Brain microvascular endothelial cell (primary cell): ENCODE results near the gene TMCO4.

Source experiments
- DNase-seq: peaks from one replicate; pipeline ENCODE4 v3.0.0-alpha.2; 2020
- H3K27ac ChIP-seq: fragments of 250-450 bp; sonication (Bioruptor Pico); 2 replicates; pipeline ENCODE4 v1.5.1; 2020; ENCODE audit warnings: mild to moderate bottlenecking, moderate library complexity
- H3K27me3 ChIP-seq: fragments of 250-450 bp; sonication (Bioruptor Pico); replicated peaks from 2 replicates; pipeline ENCODE4 v1.5.1; 2020; ENCODE audit warnings: mild to moderate bottlenecking
- H3K36me3 ChIP-seq: fragments of 250-450 bp; sonication (Bioruptor Pico); replicated peaks from 2 replicates; pipeline ENCODE4 v1.5.1; 2020; ENCODE audit warnings: mild to moderate bottlenecking
- H3K4me3 ChIP-seq: 2 replicates; pipeline ENCODE4 v1.5.1; 2011; ENCODE audit warnings: low read depth, mild to moderate bottlenecking, control low read depth, low read length, moderate library complexity
- in situ Hi-C: cut with HindIII; loops from 2 replicates; pipeline ENCODE4 v1.10.0; 2017; ENCODE audit warnings: low sequenced_read_pairs, low pct_ligation_motif_present
- TF ChIP-seq, protein P1 (sequence below): IDR thresholded peaks from 2 replicates; pipeline ENCODE4 v1.5.1; 2011; ENCODE audit warnings: low read depth, mild to moderate bottlenecking, moderate library complexity, low read length, control low read depth, inconsistent platforms; ENCODE audit errors: missing control alignments

TMCO4 gene

DNA sequence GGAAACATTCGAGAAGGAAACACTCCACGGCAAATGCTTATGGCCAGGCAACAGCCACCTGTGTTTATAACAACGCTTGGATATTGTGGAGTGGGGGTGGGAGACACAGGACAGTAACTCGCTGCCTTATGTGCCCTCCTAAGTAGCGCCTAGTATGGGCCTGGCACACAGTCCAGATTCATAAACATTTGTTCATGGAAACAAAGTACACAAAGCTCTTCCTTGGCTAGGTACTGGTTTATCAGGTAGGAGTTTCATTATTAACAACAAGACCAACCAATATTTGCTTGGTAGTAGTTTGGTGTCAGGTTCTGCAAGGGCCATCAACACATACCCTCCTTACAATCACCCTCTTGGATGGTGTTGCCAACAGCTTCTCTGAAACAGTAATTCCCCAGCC, 23.4 kb downstream of the TMCO4 start:
- Histone ChIP-seq H3K27ac (no peak overlapping the region), H3K36me3 (no peaks in the 10 kb centered on the region), H3K4me3 (no peak overlapping the region), H3K27me3 (no peaks in the 10 kb centered on the region)
- in situ Hi-C loops: no loop called here
- TF ChIP-seq, protein P1, sequence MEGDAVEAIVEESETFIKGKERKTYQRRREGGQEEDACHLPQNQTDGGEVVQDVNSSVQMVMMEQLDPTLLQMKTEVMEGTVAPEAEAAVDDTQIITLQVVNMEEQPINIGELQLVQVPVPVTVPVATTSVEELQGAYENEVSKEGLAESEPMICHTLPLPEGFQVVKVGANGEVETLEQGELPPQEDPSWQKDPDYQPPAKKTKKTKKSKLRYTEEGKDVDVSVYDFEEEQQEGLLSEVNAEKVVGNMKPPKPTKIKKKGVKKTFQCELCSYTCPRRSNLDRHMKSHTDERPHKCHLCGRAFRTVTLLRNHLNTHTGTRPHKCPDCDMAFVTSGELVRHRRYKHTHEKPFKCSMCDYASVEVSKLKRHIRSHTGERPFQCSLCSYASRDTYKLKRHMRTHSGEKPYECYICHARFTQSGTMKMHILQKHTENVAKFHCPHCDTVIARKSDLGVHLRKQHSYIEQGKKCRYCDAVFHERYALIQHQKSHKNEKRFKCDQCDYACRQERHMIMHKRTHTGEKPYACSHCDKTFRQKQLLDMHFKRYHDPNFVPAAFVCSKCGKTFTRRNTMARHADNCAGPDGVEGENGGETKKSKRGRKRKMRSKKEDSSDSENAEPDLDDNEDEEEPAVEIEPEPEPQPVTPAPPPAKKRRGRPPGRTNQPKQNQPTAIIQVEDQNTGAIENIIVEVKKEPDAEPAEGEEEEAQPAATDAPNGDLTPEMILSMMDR: no peak
- no peak for DNase-seq

DNA sequence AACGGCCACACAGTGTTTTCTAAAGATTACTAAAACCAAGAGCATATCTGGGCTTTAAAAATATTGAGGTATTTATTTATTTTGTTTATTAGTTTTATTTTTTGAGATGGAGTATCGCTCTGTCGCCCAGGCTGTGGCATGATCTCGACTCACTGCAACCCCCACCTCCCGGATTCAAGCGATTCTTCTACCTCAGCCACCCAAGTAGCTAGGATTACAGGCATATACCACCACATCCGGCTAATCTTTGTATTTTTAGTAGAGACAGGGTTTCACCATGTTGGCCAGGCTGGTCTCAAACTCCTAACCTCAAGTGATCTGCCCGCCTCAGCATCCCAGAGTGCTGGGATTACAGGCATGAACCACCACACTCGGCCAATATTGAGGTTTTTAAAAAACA, 23.9 kb downstream of the TMCO4 start:
- TF ChIP-seq, protein P1: no peak
- Histone ChIP-seq H3K36me3 (no peaks in the 10 kb centered on the region), H3K4me3 (no peak overlapping the region), H3K27ac (no peak overlapping the region), H3K27me3 (no peaks in the 10 kb centered on the region)
- in situ Hi-C loops: no loop called here
- no peak for DNase-seq

DNA sequence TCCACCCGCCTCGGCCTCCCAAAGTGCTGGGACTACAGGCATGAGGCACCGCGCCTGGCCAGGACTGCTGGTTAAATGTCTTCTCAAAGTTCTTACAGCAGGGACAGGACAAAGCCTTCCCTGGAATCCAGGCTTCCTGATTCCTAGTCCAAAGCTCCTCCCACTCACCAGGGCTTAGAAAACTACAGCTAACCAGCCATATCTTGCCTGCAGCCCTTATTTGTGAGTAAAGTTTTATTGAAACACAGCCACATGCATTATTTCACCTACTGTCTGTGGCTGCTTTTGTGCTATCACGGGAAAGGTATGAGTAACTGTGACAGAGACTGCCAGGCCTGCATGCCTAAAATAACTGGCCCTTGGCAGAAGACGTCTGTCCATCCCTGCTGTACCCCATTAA, 24.4 kb downstream of the TMCO4 start:
- in situ Hi-C loops: no loop called here
- Histone ChIP-seq H3K36me3 (no peaks in the 10 kb centered on the region), H3K27ac (no peak overlapping the region)

DNA sequence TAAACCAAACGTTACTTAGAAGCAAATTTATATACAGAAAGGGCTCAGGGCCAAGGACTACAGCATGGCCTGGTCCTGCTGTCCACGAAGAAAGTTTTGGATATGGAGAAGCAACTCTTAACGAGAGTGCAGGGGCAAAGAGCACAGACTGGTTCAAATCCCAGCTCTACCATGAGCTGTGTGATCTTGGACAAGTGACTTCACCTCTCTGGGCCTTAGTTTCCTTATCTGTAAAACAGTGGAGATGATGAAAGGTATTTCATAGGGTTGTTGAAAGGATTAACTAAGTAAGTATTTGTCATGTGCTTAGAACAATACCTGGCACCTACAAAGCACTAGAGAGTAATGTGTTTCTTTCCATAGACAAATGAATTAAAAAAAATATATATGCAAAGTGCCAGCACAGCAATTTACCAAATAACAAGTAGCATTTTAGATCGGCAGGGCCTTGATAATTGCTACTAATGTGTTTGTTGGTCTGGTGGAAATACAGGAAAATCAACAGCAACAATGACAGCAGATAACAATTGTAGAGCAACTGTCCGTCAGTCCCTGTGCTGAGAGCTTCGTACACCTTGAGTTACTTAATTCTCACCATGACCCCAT, 25.4 kb downstream of the TMCO4 start:
- H3K4me3 ChIP-seq: no peak overlapping the region
- no peak for DNase-seq
- in situ Hi-C loops: no loop called here
- H3K27me3 ChIP-seq: no peaks in the 10 kb centered on the region
- no peak overlapping the region for H3K27ac ChIP-seq
- no peaks in the 10 kb centered on the region for H3K36me3 ChIP-seq
- TF ChIP-seq, protein P1: no peak

More for the DNA sequence above, 24.4 kb downstream of the TMCO4 start:
- DNase-seq: no peak
- TF ChIP-seq, protein P1: no peak
- H3K27me3 ChIP-seq: no peaks in the 10 kb centered on the region
- H3K4me3 ChIP-seq: no peak overlapping the region

DNA sequence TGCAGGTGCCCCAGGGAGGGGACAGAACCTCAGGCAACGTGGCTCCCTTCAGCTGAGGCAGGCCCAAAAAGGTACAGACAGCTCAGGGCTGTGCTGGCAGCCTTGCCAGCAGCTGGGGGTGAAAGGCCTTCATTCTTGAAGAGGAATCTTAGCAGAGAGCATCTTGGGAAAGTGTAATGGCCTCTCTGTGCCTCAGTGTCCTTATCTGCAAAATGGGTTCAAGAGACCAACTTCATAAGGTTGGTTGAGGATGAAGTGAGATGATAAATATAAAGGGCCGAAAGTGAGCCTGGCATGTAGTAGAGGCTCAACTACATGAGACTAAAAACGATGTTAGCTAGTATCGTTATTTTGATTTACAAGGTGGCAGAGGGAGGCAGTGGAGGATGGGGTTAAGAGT, 26.2 kb downstream of the TMCO4 start:
- TF ChIP-seq, protein P1: no peak
- in situ Hi-C loops: no loop called here
- H3K27ac ChIP-seq: no peak overlapping the region
- DNase-seq: no peak
- no peaks in the 10 kb centered on the region for H3K27me3 ChIP-seq
- H3K36me3 ChIP-seq: no peaks in the 10 kb centered on the region
- no peak overlapping the region for H3K4me3 ChIP-seq

DNA sequence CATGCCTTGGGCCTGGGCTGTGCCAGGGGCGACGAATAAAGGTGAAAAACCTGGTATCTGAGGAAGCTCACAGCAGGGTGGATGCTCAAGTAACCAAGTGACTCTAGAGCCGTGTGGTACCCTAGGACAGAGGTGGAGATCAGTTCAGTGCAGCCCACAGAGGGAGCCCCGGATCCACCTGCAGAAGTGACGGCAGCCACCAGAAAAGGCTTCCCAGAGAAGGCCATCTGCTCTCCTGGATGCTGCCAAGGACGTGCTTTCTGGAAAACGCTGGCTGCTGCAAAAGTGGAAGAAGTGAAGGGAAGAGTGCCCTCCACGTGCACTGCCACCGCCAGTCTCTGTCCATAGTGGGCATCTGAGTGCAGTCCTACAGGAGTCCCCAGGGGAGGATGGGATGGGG, 27.7 kb downstream of the TMCO4 start:
- TF ChIP-seq, protein P1: no peak
- Histone ChIP-seq H3K36me3 (no peaks in the 10 kb centered on the region), H3K27me3 (no peaks in the 10 kb centered on the region), H3K4me3 (no peak overlapping the region), H3K27ac (no peak overlapping the region)
- no peak for DNase-seq
- in situ Hi-C loops: no loop called here
